Fibroblast of the aortic adventitia (primary cell): ENCODE measurements around the gene TBC1D30. TPM values are rescaled to one million over a fixed set of nuclear protein-coding genes. Genes with fewer than 3 reads are reported as not detected.

Source experiments
- DNase-seq: peaks from one replicate; pipeline ENCODE4 v3.0.0-alpha.2; 2010; ENCODE audit warnings: low read depth
- H3K4me3 ChIP-seq: 2 replicates; pipeline ENCODE4 v1.5.1; 2011; ENCODE audit warnings: low read depth, mild to moderate bottlenecking, control low read depth, low read length, moderate library complexity
- total RNA-seq: library from RNA; depleted of rRNA; stranded (reverse); fragments of >200 nt; gene quantifications from 2 replicates; pipeline ENCODE4 v1.2.3, GENCODE V29; 2012; ENCODE audit warnings: low replicate concordance
- TF ChIP-seq, protein P1 (sequence below): IDR thresholded peaks from 2 replicates; pipeline ENCODE4 v1.5.1; 2011; ENCODE audit warnings: mild to moderate bottlenecking, low read length, control low read depth, inconsistent platforms; ENCODE audit not compliant: insufficient read depth

The TBC1D30 gene
- total RNA-seq, 1 donor, result 0.18 TPM

DNA sequence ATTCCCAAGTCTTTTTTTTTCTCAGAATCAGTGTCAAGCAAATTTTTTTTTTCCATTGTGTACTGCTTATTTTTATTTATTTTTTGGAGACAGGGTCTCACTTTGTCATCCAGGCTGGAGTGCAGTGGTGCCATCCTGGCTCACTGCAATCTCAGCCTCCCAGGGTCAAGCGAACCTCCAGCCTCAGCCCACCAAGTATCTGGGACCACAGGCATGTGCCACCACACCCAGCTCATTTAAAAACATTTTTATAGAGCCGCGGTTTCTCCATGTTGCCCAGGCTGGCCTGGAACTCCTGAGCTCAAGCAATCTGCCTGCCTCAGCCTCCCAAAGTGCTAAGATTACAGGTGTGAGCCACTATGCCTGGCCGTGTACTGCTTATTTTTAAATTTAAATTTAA lies 68.1 kb downstream of the TBC1D30 start:
- DNase-seq, result no peak
- H3K4me3 ChIP-seq, result no peak overlapping the region
- TF ChIP-seq, protein P1, sequence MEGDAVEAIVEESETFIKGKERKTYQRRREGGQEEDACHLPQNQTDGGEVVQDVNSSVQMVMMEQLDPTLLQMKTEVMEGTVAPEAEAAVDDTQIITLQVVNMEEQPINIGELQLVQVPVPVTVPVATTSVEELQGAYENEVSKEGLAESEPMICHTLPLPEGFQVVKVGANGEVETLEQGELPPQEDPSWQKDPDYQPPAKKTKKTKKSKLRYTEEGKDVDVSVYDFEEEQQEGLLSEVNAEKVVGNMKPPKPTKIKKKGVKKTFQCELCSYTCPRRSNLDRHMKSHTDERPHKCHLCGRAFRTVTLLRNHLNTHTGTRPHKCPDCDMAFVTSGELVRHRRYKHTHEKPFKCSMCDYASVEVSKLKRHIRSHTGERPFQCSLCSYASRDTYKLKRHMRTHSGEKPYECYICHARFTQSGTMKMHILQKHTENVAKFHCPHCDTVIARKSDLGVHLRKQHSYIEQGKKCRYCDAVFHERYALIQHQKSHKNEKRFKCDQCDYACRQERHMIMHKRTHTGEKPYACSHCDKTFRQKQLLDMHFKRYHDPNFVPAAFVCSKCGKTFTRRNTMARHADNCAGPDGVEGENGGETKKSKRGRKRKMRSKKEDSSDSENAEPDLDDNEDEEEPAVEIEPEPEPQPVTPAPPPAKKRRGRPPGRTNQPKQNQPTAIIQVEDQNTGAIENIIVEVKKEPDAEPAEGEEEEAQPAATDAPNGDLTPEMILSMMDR, result no peak

DNA sequence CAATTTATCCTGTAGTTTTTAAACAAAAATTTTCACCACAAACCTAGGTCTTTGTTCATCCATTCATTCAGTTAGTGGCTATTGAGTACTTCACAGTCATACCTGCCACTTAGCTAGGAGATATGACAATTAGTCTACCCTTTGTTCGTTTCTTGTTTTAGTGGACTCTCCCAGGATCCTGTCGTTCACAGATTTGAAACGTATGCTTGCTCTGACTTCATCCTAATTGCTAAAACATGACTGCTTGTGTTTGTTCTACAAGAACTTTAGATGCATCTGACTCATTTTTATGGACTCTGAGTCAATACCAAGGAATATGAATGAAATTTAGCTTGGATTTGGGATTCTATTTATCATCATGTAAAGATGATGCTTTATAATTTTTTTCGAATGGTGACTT lies 69.5 kb downstream of the TBC1D30 start:
- TF ChIP-seq, protein P1, result no peak
- peak; percentile 43 for DNase-seq
- no peak overlapping the region for H3K4me3 ChIP-seq

DNA sequence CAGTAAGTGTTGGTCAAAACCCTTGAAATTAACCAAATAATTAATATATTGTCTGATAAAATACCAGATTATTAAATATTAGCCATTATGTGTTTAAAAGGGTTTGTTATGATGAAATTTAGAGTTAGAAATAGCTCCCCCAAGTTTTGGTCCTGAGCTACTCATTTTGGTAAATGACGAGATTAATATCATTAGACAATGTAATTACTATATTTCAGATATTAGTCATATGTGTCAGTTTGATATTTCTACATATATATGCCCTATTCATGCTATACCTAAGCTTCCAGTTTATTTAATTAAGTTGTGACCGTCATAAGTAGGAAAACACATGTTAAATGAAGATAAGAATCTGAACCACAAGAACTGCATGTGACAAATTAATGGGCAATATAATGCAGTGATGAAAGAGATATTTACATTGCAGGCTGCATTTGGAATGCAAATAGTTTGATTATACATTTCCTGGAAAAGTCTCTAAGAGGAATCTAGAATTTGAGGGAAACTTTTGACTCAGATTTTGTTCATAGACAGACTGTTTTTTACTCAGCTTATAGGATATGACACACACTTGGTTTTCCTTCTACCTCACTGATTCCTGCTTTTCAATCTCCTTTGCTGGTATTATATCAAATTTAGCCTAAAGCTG lies 70.5 kb downstream of the TBC1D30 start:
- DNase-seq, result peak; percentile 9
- TF ChIP-seq, protein P1, result no peak
- no peak overlapping the region for H3K4me3 ChIP-seq

DNA sequence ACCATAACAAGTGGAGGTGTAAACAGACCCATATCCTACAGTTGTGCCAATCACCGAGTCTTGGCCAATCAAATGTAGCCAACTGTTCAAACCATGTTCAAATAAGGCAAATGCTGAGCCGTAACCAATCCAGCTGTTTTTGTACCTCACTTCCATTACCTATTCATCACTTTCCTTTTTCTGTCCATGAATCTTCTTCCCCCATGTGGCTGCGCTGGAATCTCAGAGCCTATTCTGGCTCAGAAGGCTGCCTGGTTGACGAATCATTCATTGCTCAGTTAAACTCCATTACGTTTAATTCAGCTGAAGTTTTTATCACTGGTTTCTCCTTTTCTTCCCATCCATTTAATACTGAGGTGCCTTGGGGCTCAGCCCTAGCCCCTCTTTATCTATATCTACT lies 71.1 kb downstream of the TBC1D30 start:
- TF ChIP-seq, protein P1, result no peak
- DNase-seq, result peak; percentile 22
- H3K4me3 ChIP-seq, result no peak overlapping the region

DNA sequence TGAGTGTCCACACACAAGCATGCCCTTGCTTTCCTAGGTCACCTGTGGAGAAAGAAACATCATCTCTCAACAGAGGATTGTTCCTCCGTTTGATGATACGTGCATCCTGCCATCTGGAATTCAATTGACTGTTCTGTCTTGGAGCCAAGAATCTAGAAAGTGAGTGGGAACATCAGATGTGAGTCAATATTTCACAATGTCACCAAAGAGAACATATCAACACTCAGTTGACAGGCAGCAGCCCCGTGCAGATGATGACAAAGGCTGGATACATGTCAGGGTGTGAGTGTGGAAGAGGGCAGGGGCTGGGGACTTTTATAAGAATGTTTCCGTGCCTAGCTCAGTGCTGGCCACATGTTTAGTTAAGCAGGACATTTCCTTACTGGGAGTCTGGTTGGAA lies 76.1 kb downstream of the TBC1D30 start:
- peak; percentile 17 for DNase-seq
- TF ChIP-seq, protein P1, result no peak
- no peak overlapping the region for H3K4me3 ChIP-seq

DNA sequence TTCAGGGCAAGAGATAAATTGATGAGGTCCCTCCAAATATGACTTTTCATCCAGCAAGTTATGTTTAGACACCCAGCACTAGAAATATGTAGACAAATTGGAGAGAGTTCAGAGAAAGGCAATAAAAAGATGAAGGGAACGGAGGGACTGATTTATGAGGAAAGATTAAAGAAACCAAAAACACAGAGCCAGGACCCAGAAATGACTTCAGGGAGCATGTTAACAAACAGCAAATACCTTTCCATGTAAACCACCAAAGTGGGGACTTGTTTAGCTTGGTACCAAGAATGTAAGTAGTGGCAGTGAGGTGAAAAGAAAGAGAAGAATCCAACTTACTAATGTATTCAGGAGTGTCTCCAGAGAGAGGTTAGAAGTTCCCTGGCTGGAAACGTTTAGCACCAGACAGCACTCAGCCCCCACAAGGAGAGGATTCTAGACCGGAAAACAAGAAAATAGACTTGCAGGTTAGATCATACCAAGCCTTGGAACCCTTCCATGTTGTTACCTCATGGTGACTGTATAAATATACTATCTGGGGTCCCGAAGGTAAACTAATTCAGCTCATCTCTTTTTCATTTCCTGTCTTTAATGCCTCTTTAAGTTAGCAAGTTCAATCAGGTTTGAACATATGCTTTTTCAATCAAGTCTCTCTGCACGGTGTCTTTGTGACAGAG lies 79.2 kb downstream of the TBC1D30 start:
- TF ChIP-seq, protein P1, result no peak
- no peak overlapping the region for H3K4me3 ChIP-seq
- no peak for DNase-seq
